Neural cell (in vitro differentiated cells): ENCODE data around the gene NLRP4. TPM values are rescaled to one million over a fixed set of nuclear protein-coding genes. Genes with fewer than 3 reads are reported as not detected.

Experiments
- polyA plus RNA-seq: library from polyadenylated mRNA; depleted of rRNA; stranded (reverse); fragments of >200 nt; gene quantifications from 2 replicates; pipeline ENCODE4 v1.2.3, GENCODE V29; 2014

Gene NLRP4
- polyA plus RNA-seq, 1 donor from 2014 or later: not detected

Other genes starting within 250 kb of the NLRP4 start
- 5.1 and 7.4 TPM in 2 replicates for gene FIZ1, start 237.0 kb upstream of the NLRP4 start, polyA plus RNA-seq
- gene ZNF524, start 236.3 kb upstream of the NLRP4 start, polyA plus RNA-seq: 3.2 and 3.9 TPM in 2 replicates
- gene ZNF865, start 230.9 kb upstream of the NLRP4 start, polyA plus RNA-seq: 1.7 and 2.1 TPM in 2 replicates
- gene ZNF784, start 212.0 kb upstream of the NLRP4 start, polyA plus RNA-seq: 10.3 and 10.7 TPM in 2 replicates
- 11.7 and 17.3 TPM in 2 replicates for gene ZNF580, start 195.5 kb upstream of the NLRP4 start, polyA plus RNA-seq
- 14.8 and 15.3 TPM in 2 replicates for gene ZNF581, start 192.9 kb upstream of the NLRP4 start, polyA plus RNA-seq
- 33.8 and 40.7 TPM in 2 replicates for gene CCDC106, start 188.3 kb upstream of the NLRP4 start, polyA plus RNA-seq
- 129 and 158 TPM in 2 replicates for gene U2AF2, start 181.5 kb upstream of the NLRP4 start, polyA plus RNA-seq
- gene EPN1, start 161.3 kb upstream of the NLRP4 start, polyA plus RNA-seq: 21.0 and 23.6 TPM in 2 replicates
- gene NLRP9, start 98.1 kb upstream of the NLRP4 start, polyA plus RNA-seq: not detected in 2 replicates
- not detected in 2 replicates for gene RFPL4A, start 77.4 kb upstream of the NLRP4 start, polyA plus RNA-seq
- gene RFPL4AL1, start 67.4 kb upstream of the NLRP4 start, polyA plus RNA-seq: not detected in 2 replicates
- gene NLRP11, start 4.5 kb upstream of the NLRP4 start, polyA plus RNA-seq: not detected in 2 replicates
- not detected in 2 replicates for gene NLRP13, start 95.8 kb downstream of the NLRP4 start, polyA plus RNA-seq
- gene NLRP8, start 111.3 kb downstream of the NLRP4 start, polyA plus RNA-seq: not detected in 2 replicates
- not detected in 2 replicates for gene NLRP5, start 150.2 kb downstream of the NLRP4 start, polyA plus RNA-seq